AML-193 (cell line): ENCODE data around the gene MICU1.

Experiments used
- DNase-seq, 2 experiments: peaks; one replicate each; lab custom pipeline; 2025; lab: John Stamatoyannopoulos, UW

Gene MICU1

GRCh38 chr10:72630144-72630543 lies 4.3 kb upstream of the MICU1 start:
- no peak for DNase-seq

GRCh38 chr10:72626444-72626754 lies 520 bp upstream of the MICU1 start:
- no peak for DNase-seq

DNA sequence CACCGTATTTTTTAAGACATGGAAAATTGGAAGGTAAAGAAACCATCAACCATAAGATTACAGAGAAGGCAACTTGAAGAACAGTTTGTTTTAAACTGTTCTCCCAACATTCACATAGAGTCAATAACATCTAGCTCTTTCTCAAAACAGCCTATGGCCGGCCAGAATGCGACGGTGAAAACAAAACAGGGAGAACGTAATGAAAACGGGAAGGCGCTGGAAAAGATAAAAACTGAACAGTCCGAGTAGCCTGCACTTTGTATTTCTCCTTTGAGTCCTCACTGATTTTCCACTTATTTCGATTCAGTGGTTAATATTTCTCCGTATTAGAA lies 637 bp downstream of the MICU1 start:
- DNase-seq, result peak in 1 of 2 experiments; percentile 13

GRCh38 chr10:72622271-72622670 lies 3.6 kb downstream of the MICU1 start:
- DNase-seq, result no peak

- no peak for DNase-seq
Observed at GRCh38 chr10:72616716-72617115, 9.2 kb downstream of the MICU1 start.

DNA sequence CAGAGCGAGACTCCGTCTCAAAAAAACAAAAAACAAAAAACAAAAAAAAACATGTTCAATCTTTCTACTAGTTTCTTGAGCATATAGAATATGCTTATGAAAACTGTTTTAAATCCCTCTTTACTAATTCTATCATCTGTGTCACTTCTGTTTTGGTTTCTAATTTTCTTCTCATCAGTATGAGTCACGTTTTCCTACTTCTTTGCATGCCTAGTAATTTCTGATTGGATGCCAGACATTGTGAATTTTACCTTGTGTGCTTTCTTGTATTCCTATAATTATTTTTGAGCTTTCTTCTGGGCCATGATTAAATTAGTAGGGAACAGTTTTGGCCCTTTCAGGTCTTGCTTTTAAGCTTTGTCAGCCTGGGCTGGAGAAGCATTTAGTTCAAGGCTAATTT lies 9.9 kb downstream of the MICU1 start:
- DNase-seq, result no peak

- DNase-seq, result no peak
Observed at GRCh38 chr10:72612203-72612826, 13.6 kb downstream of the MICU1 start.

- DNase-seq, result no peak
Observed at GRCh38 chr10:72611783-72612182, 14.1 kb downstream of the MICU1 start.

DNA sequence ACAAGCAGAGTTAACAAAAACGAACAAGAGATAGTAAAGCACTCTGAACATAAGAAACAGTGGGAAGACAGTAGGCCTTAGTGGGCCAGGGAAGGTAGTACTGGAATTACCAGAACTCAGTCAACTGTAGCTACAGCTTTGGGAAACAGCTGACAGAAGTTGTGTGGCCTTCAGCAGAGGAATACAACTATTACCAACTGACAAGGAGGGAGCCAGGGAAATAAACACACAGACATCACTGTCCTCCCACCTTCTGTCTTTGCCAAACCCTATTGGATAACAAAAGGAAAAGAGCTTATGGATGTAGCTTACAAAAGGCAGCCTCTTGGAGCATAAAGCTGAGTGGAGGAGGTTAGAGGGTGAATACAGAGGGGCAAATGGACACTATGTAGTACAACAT lies 15.4 kb downstream of the MICU1 start:
- no peak for DNase-seq

DNA sequence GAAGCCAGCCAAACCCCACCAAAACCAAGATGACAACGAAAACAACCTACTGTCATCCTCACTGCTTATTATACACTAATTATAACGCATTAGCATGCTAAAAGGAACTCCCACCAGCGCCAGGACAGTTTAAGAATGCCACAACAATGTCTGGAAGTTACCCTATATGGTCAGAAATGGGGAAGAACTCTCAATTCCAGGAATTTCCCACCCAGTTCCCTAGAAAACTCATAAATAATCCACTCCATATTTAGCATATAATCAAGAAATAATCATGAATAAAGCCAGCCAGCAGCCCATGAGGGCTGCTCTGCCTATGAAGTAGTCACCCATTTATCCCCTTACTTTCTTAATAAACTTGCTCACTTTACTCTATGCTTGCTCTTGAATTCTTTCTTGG lies 20.8 kb downstream of the MICU1 start:
- no peak for DNase-seq

DNA sequence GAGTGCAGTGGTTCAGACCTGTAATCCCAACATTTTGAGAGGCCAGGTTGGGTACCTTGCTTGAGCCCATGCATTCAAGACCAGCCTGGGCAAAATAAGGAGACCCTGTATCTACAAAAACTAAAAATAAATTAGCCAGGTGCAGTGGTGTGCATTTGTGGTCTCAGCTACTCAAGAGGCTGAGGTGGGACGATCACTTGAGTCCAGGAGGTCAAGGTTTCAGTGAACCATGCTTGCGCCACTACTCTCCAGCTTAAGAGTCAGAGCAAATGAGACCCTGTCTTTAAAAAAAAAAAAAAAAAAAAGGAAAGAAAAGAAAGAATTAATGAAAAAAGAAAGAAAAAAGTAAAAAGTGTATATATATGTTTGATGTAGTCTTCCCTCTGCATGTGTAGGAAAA lies 24.7 kb downstream of the MICU1 start:
- DNase-seq, result no peak

GRCh38 chr10:72598769-72599701 lies 26.8 kb downstream of the MICU1 start:
- no peak for DNase-seq

DNA sequence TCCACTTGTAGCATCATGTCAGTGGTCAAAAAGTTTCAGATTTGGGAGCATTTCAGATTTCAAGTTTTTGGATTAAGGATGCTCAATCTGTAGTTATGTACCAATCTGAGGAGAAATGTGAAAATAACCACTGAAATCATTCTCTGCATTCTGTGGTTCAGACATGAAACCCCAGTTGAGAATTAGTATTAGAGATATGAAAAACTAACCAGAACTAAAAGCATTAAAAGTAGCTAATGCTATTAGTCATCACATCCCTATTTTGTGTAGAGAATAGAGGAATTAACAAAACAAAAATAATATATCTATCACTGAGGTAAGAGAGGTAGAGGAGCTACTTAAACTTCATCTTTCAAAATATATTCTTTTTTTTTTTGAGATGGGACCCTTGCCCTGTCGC lies 28.0 kb downstream of the MICU1 start:
- no peak for DNase-seq

- no peak for DNase-seq
Observed at GRCh38 chr10:72595436-72595835, 30.4 kb downstream of the MICU1 start.

DNA sequence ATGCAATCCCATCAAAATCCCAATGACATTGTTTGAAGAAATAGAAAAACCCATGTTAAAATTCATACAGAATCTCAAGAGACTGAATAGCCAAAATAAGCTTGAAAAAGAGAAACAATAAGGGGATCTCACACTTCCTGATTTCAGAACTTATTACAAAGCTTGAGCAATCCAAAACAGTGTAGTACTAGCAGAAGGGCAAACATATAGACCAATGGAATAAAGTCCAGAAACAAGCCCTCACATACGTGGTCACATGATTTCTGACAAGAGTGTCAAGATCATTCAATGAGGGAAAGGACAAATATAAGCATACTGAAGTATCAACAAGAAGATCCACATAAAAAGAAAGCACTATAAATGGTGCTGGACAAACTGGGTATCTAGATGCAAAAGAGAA lies 31.9 kb downstream of the MICU1 start:
- DNase-seq, result peak; percentile 88 to 92

DNA sequence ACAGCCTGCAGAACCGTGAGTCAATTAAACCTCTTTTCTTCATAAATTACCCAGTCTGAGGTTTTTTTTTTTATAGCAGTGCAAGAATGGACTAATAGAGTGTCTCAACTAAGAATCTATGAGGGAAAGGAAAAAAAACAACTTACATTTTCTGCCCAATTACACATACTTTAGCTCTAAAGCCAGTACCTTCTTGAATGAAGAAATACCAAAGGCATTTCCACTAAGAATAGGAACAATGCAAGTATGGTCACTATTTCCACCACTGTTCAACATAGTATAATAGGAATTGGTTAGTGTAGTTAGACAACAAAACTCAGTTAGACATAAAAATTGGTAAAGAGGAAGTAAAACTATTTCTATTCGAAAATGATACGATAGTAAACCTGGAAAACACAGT lies 37.6 kb downstream of the MICU1 start:
- DNase-seq, result no peak

DNA sequence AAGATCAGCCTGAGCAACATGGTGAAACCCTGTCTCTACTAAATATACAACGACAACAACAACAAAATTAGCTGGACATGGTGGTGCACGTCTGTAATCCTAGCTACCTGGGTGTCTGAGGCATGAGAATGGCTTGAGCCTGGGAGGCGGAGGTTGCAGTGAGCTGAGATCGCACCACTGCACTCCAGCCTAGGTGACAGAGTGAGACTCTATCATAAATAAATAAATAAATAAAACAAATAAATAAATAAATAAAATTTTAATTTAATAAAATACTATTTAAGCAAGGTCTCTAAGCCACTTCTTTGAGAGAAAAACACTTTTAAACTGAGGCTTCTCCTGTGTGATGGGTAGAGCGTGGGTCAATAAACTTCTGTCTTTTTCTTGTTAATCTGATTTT lies 38.3 kb downstream of the MICU1 start:
- no peak for DNase-seq

- no peak for DNase-seq
Observed at GRCh38 chr10:72574636-72575035, 51.2 kb downstream of the MICU1 start.

- no peak for DNase-seq
Observed at GRCh38 chr10:72573079-72573478, 52.8 kb downstream of the MICU1 start.

GRCh38 chr10:72567889-72568640 lies 57.8 kb downstream of the MICU1 start:
- peak in 1 of 2 experiments; percentile 5 for DNase-seq

GRCh38 chr10:72567421-72567820 lies 58.5 kb downstream of the MICU1 start:
- DNase-seq, result no peak

DNA sequence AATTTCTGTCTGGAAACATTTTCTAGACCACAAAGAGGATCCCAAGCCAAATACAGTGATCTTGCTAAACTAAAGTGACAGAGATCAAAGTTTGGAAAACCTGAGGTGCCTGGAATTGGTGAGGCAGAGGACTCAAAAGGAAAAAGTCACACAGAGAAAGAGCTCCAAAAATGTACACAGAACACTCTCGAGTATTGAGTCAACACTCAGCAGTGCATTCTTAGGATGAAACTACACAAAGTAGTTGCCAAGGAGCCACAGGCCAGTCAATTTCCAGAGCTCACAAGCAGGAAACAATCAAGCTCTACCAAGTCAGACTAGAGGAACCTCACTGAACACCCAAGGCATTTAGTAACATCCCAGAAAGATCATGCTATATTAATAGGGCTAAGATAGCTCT lies 61.3 kb downstream of the MICU1 start:
- DNase-seq, result no peak

DNA sequence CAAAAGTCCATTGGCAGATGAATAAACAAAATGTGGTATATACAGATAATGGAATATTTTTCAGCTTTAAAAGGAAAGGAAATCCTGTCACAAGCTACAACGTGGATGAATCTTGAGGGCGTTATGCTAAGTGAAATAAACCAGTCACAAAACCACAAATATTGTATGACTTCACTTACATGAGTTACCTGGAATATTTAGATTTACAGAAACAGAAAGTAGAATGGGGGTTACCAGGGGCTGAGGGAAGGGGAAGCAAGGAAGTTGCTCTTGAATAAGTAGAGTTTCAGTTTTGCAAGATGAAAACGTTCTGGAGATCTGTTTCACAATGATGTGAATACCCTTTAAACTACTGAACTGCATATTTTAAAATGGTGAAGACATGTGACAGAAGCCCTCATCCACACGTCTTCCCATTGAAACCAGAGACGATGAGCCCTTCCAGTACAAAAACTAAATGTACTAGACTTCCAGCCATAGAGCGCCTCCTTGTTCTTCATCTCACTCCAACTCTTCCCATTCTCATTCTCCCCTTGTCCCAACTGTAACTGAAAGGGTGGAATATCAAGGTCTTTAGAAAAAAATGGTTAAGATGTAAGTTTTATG lies 62.4 kb downstream of the MICU1 start:
- DNase-seq, result no peak
